B cell (primary cell): Measurements from ENCODE around the gene FAM219A.

ENCODE experiments used
- CTCF ChIP-seq: fragments of 200-600 bp; IDR thresholded peaks from one replicate; pipeline ENCODE4 v1.8.0; 2022; ENCODE audit warnings: antibody characterized with exemption, mild to moderate bottlenecking
- EZH2 ChIP-seq: IDR thresholded peaks from 2 replicates; pipeline ENCODE4 v1.6.1; 2012; ENCODE audit warnings: borderline replicate concordance, low read depth, mild to moderate bottlenecking, moderate library complexity, low read length; ENCODE audit not compliant: insufficient read depth, poor library complexity, severe bottlenecking

- TF ChIP-seq CTCF: no peak
- no peak for TF ChIP-seq EZH2
These were observed 87.1 kb downstream of the FAM219A start for GRCh38 chr9:34370970-34371880.
